NCI-H2029 (cell line): ENCODE results near the gene CACNA1B.
"Not testable (repeated sequence)": the region's sequence is repeated elsewhere in the genome, so short reads cannot be mapped to it uniquely, and the experiment has no call there.

ENCODE experiments used
- DNase-seq: peaks from one replicate; lab custom pipeline; 2025; lab: John Stamatoyannopoulos, UW

The CACNA1B gene

DNA sequence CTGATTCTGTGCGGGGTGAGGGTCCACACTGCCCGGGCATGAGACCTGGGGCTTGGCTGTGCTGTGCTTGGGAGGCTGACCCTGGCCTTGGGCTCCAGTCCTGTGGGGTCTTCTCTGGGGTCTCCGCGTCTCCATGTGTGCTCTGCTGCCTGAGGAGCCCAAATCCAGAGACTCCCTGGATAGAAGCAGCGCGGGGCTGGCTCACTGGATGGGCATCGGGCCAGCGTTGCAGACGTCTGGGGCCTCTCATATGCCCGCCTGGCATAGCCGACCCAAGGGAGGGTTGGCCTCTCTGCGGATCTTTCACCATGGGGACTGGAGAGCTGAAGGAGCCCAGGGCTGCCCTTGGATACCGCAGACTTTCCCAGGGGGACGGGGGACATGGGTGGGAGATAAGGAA lies 12.4 kb downstream of the CACNA1B start:
- DNase-seq = not testable (repeated sequence)

DNA sequence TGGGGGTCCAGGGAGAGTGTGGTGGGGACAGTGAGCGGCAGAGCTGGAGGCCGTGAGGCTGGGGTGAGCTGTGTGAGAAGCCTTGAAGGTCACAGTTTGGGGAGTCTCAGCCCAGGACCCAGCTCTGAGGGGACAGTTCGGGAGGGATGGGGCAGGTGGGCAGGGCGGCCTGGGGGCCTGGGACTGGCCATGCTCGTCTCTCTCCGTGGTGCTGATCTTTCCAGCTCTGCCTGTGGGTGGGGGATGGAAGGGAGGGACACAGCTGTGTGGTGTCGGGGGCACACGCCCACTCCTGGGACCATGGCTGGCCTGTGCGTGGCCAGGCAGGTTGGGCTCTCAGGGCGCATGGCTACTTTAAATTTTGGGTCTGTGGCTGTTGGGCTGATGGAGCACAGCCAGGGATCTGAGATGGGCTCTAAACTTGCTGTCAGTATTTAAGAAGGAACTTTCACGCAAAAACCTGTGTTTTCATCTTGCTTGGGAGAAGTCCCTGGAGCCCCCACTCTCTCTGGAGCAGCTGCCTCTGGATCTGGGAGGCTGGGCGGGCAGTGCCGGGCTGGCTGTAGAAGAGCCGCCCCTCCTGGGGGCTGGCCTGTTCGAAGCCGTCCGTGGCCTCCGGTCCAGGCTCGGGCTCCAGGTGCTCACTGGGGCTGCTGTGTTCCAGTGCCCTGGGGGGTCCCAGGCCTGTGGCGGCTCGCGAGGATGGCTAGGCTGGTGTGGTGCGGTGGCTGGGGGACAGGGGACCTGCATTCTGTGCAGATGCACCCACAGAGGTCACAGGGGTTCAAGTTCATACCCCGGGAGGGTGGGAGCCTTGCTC lies 13.4 kb downstream of the CACNA1B start:
- not testable (repeated sequence) for DNase-seq

DNA sequence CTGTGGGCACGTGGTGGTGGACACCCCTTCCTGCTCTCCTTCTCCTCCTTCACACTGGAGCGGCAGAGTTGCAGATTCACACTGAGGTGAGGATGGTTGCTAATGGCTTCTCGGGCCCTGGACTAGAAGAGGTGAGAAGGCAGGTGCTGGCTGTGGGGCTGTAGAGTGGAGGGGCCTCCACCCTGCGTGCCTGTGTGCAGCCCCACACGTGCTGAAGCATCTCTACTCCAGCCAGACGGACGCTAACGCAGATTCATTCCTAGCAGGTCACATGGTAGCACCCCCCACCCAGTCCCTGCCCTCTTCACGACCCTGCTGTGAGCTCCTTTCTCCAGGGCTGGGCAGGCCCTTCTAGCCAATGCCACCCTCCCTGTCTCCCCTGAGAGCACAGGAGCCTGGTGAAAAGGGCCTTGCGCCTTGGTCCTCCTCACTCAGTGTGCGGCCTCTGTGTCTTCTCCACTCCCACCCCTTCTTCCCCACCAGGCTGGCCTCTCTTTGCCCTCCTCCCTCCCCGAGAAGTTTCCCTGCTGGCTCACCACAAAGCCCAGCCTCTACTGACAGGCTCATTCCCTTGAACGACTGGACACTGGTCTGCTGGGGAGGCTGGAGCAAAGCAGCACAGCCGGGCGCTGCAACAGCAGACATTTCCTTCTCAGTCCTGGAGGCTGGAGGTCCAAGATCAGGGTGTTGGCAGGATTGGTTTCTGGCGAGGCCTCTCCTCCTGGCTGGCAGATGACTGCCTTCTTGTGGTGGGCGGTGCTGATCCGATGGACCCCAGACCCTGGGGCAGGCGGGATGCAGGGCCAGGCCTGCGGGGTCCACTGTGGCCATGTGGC lies 14.2 kb downstream of the CACNA1B start:
- DNase-seq = no peak

DNA sequence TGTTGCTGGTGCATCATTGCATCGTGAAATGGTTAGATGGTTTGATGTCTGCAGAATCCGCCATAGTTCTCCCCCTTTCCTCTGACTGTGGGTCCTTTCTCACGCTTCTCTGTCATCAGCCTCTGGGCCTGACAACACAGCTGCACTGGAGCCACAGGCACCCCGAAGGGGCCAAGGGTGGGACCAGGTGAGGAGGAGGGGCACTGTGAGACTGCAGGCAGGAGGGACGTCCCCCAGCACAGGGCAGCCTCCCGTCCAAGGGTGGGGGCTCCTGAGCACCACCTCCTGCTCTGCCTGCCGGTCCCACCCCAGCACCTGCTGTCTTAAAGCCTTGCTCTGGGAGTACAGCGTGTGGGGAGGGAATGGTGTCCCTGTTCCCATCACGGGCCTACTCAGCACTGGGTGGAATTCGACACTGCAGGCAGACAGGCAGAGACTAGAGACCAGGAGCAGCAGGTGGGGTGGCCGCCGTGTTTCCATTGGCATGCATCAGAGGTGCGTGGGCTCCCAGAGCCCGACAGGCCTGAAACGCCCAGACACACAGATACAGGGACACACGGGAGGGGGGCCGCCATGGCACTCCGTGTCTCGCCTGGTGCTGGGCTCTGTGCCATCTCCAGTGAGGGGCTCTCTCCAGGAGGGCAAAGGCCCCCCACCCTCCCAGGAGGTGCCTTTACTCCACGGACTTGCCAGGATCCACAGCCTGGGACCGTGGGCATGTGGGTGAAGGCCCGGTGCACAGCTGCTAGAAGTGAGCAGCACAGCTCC lies 15.0 kb downstream of the CACNA1B start:
- no peak for DNase-seq

DNA sequence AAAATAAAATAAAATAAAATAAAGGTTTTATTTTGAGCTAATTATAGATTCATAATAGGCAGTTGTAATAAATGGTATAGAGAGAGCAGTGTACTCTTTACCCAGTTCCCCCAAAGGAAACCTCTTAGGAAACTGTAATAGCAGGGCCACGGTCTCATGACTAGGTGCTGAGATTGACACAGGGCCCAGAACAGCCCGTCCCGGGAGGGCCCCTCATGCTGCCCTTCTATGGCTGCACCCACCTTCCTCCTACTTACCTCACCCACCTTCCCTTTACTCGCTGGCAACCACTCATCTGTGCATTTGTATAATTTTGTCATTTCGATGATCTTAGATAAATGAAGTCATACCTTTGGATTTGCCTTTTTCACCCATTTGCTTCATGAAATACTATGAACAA lies 16.1 kb downstream of the CACNA1B start:
- DNase-seq = no peak

DNA sequence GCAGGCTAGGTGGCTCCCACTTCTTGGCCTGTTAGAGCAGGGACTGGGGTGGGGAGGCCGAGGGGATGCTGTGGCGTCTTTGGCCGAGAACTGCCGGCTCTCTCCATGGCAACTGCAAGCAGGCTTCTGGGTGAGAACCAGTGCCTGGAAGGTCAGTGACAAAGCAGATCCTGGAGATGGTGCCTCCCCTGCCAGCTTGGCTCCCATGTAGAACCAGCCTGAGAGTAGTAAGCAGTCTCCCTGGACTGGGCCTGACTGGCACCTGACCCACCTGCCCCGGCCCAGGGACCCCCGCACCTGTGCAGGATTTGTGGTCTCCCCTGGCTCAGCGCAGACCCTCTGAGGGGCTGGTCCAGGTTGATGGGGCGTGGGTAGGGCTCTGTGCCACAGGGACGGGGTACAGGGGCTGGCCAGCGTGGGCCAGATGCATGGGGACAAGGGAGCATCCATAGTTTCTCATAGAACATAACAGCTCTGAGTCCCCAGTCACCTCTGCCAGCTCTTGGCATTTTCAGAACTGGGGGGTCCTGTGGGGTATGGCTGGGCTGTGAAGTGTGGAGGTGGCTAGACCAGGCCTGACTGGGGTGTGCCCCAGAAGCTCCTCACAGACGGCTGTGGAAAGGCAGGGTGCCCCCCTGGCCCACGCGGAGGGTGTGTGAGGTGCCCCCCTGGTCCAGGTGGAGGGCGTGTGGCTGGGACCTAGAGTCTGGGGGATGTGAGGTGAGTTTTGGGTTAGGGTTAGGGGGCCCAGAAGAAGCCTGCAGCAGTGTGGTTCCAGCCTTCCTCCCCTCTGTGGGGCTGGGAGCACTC lies 22.2 kb downstream of the CACNA1B start:
- DNase-seq = no peak

DNA sequence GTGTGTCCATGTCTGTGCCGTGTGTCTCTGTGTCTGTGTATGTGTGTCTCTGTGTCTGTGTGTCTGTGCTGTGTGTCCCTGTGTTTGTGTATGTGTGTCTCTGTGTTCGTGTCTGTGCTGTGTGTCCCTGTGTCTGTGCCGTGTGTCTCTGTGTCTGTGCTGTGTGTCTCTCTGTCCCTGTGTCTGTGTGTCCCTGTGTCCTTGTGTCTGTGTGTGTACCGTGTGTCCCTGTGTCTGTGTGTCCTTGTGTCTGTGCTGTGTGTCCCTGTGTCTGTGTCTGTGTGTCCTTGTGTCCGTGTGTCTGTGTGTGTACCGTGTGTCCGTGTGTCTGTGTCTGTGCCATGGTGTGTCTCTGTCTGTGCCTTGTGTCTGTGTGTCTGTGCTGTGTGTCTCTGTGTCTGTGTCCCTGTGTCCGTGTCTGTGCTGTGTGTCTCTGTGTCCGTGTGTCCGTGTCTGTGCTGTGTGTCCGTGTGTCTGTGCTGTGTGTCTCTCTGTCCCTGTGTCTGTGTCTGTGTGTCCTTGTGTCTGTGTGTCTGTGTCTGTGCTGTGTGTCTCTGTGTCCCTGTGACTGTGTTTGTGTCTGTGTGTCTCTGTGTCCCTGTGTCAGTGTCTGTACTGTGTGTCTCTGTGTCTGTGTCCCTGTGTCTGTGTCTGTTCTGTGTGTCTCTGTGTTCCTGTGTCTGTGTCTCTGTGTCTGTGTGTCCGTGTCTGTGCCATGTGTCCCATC lies 23.2 kb downstream of the CACNA1B start:
- no peak for DNase-seq

DNA sequence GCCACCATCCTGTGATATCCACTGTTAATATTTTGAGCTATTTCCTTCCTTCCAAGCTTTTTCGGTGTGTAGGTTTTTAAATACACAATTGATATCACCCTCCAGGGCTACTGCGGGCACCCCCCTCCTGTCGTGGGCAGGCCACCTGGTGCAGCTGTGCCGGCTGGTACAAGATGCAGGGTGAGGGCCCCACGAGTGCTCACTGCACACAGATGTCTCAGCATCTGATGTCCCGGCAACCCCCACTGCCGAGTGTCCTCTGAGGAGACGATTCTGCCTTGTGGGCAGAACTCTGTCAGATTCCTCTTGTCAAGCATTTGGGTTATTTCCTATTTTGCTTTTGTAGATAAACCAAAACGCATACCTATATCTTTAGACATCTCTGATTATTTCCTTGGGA lies 25.1 kb downstream of the CACNA1B start:
- DNase-seq = no peak

DNA sequence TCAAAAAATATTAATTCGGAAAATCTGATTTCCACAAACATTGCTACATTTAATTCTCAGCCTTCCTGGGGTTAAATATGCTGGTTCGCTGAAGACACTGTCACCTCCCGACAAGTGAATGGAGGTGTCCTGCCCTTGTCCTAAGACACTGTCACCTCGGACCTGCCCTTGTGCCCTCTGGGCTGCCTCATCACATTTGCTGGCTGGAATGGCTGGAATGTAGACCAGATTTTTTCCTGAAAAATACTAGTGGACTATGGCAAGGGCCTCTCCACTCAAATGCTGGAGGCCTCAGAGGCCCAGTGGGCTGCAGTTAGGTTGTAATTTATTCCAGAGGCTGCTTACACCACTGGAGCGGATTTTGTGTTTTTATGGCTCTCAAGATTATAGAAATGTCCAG lies 28.2 kb downstream of the CACNA1B start:
- no peak for DNase-seq

DNA sequence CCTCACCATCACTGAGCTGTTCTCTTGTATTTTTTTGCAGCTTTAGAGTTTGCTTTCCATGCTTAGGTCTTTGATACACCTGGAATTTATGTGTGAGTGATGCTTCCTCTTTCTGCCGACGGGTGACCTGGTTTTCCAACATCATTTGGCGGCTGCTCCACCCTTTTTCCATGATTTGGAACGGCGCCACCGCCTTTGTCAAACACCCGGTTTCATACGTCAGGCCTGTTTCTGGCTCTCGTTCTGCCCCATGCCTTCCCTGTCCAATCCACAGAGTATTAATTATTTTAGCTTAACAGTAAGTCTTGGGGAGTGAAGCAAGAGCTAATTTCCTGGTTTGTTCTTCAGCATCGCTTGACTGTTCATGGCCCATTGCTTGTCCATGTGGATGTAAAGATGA lies 30.2 kb downstream of the CACNA1B start:
- DNase-seq = peak; percentile 30

DNA sequence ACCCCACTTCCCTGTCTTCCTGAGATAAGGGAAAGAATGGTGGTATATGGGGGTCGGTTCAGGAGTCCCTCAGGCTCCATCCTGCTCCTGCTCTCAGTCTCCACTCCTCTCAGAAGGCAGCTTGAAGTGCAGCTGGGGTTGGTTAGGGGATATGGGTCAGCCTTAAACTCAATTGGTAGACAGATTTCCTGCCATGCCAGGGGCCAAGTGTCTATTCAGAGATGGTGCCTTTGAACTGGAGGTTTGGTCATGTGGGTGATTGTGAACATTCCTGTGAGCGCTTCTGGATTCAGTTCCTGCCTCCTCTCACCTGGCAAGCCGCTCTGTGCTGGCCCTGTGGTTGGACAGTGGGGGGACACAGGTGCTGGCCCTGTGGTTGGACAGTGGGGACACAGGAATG lies 35.1 kb downstream of the CACNA1B start:
- no peak for DNase-seq

DNA sequence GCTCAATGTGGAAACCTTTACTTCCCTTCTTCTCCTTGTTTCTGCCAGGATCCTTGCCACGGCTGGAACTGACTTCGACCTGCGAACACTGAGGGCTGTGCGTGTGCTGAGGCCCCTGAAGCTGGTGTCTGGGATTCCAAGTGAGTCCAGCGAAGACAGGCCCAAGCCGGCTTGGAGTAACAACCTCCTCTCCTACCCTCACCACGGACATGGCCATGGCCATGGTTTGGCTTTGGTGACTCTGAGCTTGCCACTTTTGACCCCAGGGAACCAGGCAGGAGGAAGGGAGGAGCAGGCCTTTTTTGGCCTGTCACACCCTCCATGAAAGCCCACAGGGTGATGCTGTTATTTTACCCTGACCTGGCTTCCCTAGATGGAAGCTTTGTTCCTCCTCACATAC lies 35.5 kb downstream of the CACNA1B start:
- no peak for DNase-seq

DNA sequence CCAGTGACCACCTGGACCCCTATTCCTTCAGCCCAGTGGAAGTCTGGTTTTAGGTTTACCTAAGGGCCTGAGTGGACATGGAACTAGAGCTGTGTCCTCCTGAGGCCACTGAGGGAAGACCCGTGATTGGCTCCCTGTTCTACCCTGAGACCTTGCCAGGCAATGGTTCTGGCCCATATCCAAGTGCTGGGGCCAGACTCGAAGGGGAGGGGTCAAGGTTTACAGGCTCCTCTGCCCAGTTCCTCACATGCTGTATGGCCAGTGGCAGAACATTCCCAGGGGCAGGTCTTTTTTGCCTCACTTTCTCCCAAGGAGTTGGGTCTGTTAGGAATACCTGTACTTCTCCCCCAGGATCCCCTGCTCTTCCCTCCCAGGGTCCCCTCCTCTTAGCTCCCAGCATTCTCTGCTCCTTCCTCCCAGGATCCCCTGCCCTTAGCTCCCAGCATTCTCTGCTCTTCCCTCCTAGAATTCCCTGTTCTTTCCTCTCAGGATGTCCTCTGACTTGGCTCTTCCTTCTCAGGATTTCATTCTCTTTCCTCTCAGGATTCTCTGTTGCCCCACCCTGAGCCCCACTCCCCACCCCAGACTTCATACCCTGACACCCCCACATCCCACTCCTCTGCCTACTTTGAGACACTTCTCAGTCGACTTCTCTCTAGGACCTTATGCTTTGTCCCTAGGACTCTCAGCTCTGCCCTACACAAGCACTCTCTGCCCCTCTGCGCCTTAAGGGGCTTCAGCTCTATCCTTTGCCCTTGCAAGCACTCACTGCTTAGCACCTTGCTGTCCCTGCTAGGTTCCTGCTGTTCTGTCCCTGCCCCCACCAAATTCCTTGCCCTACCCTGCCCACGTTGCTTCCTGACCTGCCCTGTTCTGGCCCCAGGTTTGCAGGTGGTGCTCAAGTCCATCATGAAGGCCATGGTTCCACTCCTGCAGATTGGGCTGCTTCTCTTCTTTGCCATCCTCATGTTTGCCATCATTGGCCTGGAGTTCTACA lies 36.5 kb downstream of the CACNA1B start:
- no peak for DNase-seq

DNA sequence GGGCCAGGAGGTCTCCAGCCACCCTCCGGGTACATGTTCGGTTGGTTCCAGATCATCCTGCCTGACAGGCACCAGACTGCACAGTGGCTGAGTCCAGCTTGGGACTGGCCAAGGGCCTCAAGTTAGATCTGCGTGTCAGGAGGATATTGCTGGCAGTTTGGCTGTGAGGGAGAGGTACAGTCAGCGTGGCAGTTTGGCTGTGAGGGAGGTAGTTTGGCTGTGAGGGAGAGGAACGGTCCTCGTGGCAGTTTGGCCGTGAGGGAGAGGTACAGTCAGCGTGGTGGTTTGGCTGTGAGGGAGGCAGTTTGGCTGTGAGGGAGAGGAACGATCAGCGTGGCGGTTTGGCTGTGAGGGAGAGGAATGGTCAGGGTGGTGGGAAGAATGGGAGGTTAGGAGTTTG lies 39.0 kb downstream of the CACNA1B start:
- no peak for DNase-seq

DNA sequence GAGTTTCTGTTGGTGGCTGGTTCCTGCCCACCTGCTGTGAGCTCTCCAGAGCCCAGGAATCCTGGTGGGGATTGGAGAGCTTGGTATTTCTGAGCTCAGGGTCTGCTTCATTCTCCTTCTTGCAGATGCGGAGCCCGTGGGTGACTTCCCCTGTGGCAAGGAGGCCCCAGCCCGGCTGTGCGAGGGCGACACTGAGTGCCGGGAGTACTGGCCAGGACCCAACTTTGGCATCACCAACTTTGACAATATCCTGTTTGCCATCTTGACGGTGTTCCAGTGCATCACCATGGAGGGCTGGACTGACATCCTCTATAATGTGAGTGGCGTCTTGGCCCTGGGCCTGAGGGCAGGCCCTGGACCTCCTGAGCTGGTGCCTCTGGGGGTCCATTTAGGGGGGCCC lies 39.5 kb downstream of the CACNA1B start:
- DNase-seq = no peak

DNA sequence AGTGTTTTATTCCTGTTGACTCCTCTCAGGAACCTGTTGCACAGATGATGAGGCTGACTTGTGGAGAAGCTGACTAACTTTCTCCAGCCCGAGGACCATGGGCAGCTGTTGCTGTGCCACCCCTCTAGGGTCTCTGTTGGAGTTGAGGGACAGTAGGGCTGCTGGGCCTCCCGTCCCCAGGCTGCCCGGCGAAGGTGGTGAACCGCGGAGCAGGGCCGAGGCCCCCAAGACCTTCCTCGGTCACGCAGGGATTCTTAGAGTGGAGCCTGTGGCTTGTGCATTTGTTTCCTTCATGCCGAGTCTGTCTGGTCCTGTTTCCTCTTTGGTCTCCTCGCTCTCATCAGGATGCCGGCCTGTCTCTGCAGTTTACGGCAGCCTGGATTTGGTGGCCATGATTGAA lies 40.2 kb downstream of the CACNA1B start:
- no peak for DNase-seq

DNA sequence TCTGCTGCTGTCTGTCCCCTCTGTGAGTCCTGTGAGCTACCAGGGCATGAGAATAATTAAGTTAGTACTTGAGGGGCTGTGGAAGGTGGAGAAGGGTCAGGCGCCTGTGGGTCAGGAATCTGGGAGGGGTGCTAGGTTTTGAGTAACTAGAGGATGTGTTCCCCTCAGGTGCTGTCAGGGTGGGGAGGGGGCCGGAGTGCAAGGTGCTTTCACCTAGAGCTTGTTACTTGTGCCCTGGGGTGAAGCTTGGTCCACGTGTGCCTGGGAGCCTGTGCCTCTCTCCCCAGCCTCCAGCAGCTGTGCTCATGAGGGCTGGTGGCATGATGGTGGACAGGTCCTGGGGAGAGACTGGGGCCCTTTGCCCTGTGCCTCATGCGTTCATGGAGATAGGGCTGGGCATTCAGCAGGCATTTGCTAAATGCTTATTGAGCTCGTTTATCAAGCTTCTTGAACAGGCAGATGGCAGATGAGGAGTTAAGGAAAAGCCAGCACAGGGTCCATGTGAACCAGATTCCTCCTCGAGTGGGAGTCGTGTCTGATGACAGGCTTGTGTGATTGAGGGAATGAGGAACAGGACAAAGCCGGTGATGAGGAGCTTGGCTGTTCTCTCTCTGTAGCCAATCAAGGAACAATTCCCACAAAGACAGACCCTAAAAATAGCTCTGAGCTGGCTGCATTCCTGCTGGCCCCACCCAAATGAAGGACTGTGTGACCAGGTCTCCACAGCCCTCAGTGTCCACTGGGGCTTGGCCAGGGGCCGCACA lies 40.9 kb downstream of the CACNA1B start:
- no peak for DNase-seq

DNA sequence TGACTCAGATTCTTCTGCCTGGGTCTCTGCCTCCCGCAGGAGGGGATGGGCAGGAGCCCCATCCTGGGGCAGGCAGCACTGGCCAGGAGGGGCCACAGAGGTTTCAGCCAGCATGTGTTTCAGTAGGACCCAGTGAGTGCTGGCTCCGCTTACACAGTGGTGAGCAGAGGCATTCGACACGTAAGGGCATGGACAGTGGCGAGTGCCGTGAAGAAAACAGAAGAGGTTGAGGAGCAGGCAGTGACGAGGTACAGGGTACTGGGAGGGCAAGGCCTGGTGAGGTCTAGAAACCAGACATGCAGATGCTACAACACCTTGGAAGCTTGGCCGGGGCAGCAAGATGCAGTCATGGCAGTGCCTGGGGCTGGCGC lies 41.5 kb downstream of the CACNA1B start:
- no peak for DNase-seq

DNA sequence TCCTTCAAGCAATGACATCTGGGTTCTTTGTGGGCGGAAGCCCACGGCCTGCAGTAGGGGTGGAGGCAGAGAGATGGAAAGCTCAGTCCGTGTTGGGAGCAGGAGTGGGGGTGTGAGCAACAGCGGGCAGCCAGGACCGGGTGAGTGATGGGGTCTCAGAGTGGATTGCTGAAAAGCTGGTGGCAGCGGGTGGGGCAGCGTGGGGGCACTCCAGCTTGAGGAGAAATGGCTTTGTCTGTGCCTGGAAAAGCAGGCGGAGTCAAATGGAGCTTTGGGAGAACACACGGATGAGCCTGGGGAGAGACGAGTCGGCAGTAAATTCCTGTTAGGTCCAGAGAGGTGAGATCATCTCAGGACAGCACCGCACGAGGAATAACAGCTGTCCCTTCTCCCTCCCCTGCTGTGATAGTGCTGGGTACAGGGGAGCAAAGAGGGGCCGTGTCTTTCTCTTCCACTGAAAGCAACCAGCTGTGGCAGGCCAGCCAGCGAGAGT lies 42.1 kb downstream of the CACNA1B start:
- no peak for DNase-seq
